NCI-H2227 (cell line): ENCODE measurements around the gene ACADL.
A peak's percentile ranks its signal among the peaks of the same experiment; 100 is the strongest.

Source experiments
- DNase-seq: peaks from one replicate; lab custom pipeline; 2025; ENCODE audit not compliant: unreplicated experiment; lab: John Stamatoyannopoulos, UW

The ACADL gene

DNA sequence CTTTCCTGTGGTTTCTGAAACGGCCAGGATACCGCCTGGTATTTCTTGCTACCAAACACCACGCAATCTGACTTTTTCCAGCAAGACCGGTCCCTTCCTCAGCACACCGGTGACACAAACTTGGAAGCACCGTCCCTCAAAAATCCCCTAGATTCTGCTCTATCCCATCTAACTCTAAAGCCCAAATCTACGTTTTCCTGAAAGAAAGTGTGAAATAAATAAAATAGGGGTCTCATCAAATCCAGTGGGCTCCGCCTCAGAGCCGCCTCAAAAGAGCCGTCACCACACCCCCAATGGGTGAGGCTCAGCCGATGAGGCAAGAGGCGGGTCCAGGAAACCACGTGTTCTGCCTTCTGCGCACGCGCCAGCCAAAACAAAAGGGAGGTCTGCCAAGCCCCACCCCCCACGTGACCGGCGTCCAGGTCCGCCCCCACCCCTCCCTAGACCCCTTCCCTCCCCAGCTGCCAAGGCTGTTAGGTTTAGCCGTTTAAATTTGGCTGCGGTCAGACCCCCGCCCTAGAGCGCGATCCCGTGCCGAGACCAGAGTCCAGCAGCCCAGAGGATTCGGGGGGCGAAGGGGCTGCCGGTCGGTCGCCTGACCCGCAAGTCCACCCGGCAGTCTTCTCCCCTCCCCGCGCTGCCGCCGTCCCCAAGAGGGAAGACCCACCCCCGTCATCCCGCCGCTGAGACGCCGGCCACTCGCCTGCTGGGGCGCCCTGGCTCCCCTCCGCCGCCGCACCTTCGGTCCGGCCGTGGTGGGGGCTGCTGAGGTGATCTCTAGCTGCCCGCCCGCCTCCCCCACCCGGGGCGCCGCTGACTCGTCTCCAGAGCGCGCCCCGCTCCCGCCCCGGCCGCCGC, 54.6 kb downstream of the ACADL start:
- DNase-seq, result peak; percentile 99

- DNase-seq, result no peak
Observed at GRCh38 chr2:210170196-210170445, 55.1 kb downstream of the ACADL start.

DNA sequence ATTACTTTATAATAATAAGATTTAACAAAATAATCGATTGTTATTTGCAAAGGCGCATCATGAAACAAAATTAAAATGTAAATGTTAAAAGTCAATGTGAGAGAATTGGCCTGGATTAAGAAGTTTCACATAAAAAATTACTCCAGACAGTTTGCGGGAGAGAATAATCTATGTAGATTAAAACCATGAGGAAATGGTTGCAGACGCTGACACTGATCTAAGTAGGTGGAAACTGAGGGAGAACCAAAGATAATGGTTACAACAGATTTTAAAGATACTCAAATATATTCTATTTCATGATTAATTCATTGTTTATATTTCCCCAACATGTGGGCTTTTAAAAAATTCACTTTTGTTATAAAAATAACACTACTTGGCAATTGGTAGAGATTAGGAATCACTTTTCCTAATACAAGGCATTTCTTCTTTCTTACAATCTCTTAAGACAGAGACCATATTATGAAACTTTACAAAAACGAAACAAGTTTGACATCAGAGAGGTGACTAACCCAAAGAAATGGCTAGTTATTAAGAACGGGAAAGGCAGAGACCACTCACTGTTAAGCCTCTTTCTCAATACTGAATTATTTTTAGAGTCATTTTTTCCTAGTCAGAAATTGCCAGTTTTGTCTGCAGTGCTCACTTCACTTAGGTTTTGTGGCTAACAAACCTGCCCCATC, 55.6 kb downstream of the ACADL start:
- peak; percentile 45 for DNase-seq

- DNase-seq, result no peak
Observed at GRCh38 chr2:210167227-210167626, 58.0 kb downstream of the ACADL start.

DNA sequence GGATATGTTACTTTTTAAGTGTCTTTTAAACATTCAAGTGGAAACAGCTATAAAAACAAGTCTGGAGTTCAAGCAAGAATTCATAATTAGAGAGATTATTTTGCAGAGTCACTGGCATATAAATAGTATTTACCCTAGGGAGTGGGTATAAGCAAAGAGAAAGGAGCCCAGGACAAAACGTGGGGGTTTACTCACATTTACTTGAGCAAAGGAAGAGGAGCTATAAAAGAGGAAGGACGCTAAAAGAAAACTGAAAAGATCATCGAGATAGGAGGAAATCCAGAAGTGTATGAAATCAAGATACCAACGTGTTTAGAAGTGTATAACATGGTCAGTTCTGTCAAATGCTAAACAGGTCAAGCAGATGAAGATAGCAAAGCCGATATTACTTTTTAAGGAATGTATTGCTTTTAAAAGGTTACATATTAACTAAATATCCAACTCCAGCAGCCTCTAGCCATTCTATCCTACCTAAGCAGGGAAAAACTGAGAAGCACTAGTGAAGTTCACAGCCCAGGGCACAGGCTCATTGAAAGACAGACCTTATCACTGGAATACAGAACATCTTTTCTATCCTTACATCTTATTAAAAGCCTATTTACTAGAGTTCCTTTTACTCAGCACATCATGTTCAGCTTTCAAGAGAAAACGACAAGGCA, 62.7 kb downstream of the ACADL start:
- no peak for DNase-seq

DNA sequence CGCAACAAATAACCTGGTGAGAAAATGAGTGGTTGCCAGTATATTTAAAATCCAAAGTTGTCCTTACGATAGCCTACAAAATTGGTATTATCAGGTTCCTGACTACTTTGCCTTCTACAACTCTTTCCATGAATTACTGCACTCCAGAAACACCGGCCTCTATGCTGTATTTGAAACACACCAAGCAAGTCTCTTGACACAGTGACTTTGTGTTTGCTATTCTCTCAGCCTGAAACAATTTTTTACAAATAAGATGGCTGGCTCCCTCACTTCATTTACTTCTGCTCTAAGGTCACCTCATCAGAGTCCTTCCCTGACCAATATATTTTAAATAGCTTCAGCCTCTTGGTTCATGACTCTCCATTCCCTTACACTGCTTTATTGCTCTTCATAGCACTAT, 66.2 kb downstream of the ACADL start:
- DNase-seq, result no peak

GRCh38 chr2:210158236-210158635, 67.0 kb downstream of the ACADL start:
- DNase-seq, result no peak

DNA sequence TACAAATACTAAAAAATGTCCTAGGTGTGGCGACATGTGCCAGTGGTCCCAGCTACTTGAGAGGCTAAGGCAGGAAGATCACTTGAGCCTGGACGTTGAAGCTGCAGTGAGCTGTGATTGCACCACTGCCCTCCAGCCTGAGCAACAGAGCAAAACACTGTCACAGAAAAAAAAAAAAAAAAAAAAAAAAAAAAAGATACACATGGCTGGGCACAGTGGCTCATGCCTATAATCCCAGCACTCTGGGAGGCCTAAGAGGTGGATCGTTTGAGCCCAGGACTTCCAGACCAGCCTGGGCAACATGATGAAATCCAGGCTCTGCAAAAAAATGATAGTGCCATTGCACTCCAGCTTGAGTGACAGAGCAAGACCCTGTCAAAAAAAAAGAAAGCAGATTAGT, 67.7 kb downstream of the ACADL start:
- DNase-seq, result no peak

- DNase-seq, result no peak
Observed at GRCh38 chr2:210147614-210148013, 77.6 kb downstream of the ACADL start.
